Panc1 (cell line): ENCODE data around the gene SPATA31E1.

Experiments
- CTCF ChIP-seq: fragments of 450-650 bp; IDR thresholded peaks from 2 replicates; pipeline ENCODE4 v1.5.1; 2017; ENCODE audit warnings: mild to moderate bottlenecking
- POLR2AphosphoS5 ChIP-seq: IDR thresholded peaks from 2 replicates; pipeline ENCODE4 v1.6.1; 2012; ENCODE audit warnings: mild to moderate bottlenecking, low read depth, low read length, moderate library complexity

GRCh38 chr9:87836536-87836935, 46.1 kb upstream of the SPATA31E1 start:
- TF ChIP-seq CTCF (no peak), POLR2AphosphoS5 (no peak)
